Panc1 (cell line): ENCODE measurements around the gene GRM7. TPM values are rescaled to one million over a fixed set of nuclear protein-coding genes. Genes with fewer than 3 reads are reported as not detected.

ENCODE experiments used
- ATAC-seq: fragments of 200-7000 bp; cut with Tn5 transposase; 2 replicates; pipeline ENCODE4 v1.9.1; 2020; ENCODE audit warnings: mild to moderate bottlenecking, moderate library complexity
- BruUV-seq: library from RNA; stranded (reverse); fragments of 400-500 nt; replicated peaks from 2 replicates; lab custom pipeline; 2021; lab: Mats Ljungman, UMichigan
- CTCF ChIA-PET: fragments of 300-600 bp; sonication (Branson Sonifier 250); formaldehyde crosslinking; loops from one replicate; lab custom pipeline; 2022; ENCODE audit warnings: antibody characterized with exemption; lab: Charles Lee
- POLR2A ChIA-PET: fragments of 300-600 bp; sonication (Branson Sonifier 250); formaldehyde crosslinking; loops from one replicate; lab custom pipeline; 2022; ENCODE audit warnings: antibody characterized with exemption; lab: Charles Lee
- DNase-seq: peaks from one replicate; pipeline ENCODE4 v3.0.0-alpha.2; 2010; ENCODE audit warnings: low read depth, low spot score
- H3K27ac ChIP-seq: 2 replicates; pipeline ENCODE4 v1.5.1; 2011; ENCODE audit warnings: mild to moderate bottlenecking, low read length, inconsistent platforms
- H3K27me3 ChIP-seq: fragments of 200-500 bp; sonication (Bioruptor generic); 2 replicates; pipeline ENCODE4 v1.6.0; 2014; ENCODE audit warnings: low read length, inconsistent platforms; ENCODE audit not compliant: control insufficient read depth, insufficient read depth
- H3K36me3 ChIP-seq: fragments of 200-500 bp; sonication (Bioruptor generic); 2 replicates; pipeline ENCODE4 v1.5.1; 2014; ENCODE audit warnings: inconsistent platforms, mild to moderate bottlenecking, low read length, moderate library complexity; ENCODE audit not compliant: control insufficient read depth, insufficient read depth
- H3K4me1 ChIP-seq: 2 replicates; pipeline ENCODE4 v1.5.1; 2011; ENCODE audit warnings: inconsistent platforms, mild to moderate bottlenecking, low read length, moderate library complexity; ENCODE audit not compliant: control insufficient read depth, insufficient read depth
- H3K4me3 ChIP-seq, 2 experiments: 2 replicates each; pipeline ENCODE4 v1.5.1; 2011 to 2012; ENCODE audit warnings: low read depth in 2 of 2, low read length in 2 of 2, mild to moderate bottlenecking in 2 of 2, inconsistent platforms in 1 of 2, moderate library complexity in 1 of 2
- H3K9me3 ChIP-seq: fragments of 200-500 bp; sonication (Bioruptor generic); 2 replicates; pipeline ENCODE4 v1.5.1; 2014; ENCODE audit warnings: low read depth, mild to moderate bottlenecking, inconsistent platforms, low read length, moderate library complexity; ENCODE audit not compliant: control insufficient read depth, insufficient read depth
- CTCF ChIP-seq: fragments of 450-650 bp; IDR thresholded peaks from 2 replicates; pipeline ENCODE4 v1.5.1; 2017; ENCODE audit warnings: mild to moderate bottlenecking
- POLR2AphosphoS5 ChIP-seq: IDR thresholded peaks from 2 replicates; pipeline ENCODE4 v1.6.1; 2012; ENCODE audit warnings: mild to moderate bottlenecking, low read depth, low read length, moderate library complexity
- REST ChIP-seq, 2 experiments: IDR thresholded peaks; 2 replicates each; pipeline ENCODE4 v1.6.1; 2011 to 2012; ENCODE audit warnings: low read depth in 2 of 2, control low read depth in 1 of 2, low read length in 1 of 2, mild to moderate bottlenecking in 1 of 2, moderate library complexity in 1 of 2; ENCODE audit not compliant: insufficient read depth in 1 of 2
- SIN3A ChIP-seq: IDR thresholded peaks from 2 replicates; pipeline ENCODE4 v1.6.1; 2012; ENCODE audit warnings: low read depth, mild to moderate bottlenecking, low read length, moderate library complexity, borderline replicate concordance; ENCODE audit not compliant: insufficient read depth
- TCF7L2 ChIP-seq: IDR thresholded peaks from 2 replicates; pipeline ENCODE4 v1.6.1; 2011; ENCODE audit warnings: mild to moderate bottlenecking, low read depth, low read length, inconsistent platforms
- in situ Hi-C: cut with HindIII; loops from 2 replicates; pipeline ENCODE4 v1.10.0; 2016; ENCODE audit warnings: low sequenced_read_pairs, low pct_unique_long_range_greater_than_20kb
- intact Hi-C: fragments of 100-400 bp; cut with micrococcal nuclease; formaldehyde crosslinking; loops from one replicate; pipeline ENCODE4 v1.10.0; 2022; ENCODE audit not compliant: unreplicated experiment
- total RNA-seq: library from RNA; stranded (reverse); gene quantifications from one replicate; pipeline ENCODE4 v1.2.1, GENCODE V29; 2021; ENCODE audit not compliant: unreplicated experiment

The GRM7 gene
- total RNA-seq, 1 experiment from 2014 or later = not detected

DNA sequence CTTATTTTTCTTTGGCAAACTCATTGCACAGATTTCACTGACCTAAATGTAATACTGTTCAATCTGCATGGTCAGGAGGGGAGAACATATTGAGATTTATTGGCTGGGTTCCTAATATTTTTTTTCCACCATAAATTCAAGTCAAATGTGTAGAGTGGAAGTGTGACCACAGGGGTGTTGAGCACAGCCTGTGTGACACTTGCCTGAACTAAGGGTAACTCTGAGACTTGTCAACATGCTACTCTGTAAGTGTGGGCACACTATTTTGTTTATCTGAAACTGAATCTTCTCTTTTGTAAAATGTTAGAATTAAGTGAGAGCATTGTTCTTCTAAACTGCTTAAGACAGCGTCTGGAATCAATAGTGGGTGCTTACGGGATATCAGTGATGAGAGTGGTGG, 516.2 kb downstream of the GRM7 start:
- intact Hi-C loops = no loop called here

DNA sequence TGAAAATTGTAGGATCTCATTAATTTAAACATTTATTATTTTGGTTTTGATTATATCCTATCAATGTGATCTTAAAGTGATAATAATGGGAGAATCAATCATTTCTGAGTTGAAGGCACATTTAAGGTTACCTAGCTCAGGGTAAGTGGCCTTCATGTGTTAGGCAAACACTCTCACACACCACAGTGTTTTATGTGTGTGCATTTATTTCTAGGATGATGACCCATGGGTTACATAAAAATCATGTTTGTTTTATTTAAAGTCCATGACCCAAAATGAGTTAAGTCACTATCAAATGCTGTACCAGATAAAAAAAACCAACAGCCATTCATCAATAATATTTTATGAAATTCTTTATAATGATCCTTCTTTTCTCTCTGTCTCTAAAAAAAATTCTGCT, 520.8 kb downstream of the GRM7 start:
- ChIA-PET CTCF (no interaction called here), POLR2A (no interaction called here)
- H3K4me1 ChIP-seq = no peaks in the 10 kb centered on the region
- TF ChIP-seq REST (IDR thresholded peaks at IDR 0.05; ENCODE audit: insufficient read depth in 1 of 2, low read depth in 2 of 2, low read length in 1 of 2) = no peak
- no peak overlapping the region for H3K4me3 ChIP-seq
- no peaks in the 10 kb centered on the region for H3K9me3 ChIP-seq
- H3K27me3 ChIP-seq = no peaks in the 10 kb centered on the region
- in situ Hi-C loops = no loop called here
- intact Hi-C loops = no loop called here
- H3K36me3 ChIP-seq = no peaks in the 10 kb centered on the region
- no peak overlapping the region for H3K27ac ChIP-seq
- ATAC-seq = no peak
- no peak for DNase-seq
- BruUV-seq = no TSS peak

More for the DNA sequence above, 516.2 kb downstream of the GRM7 start:
- in situ Hi-C loops = no loop called here
- H3K36me3 ChIP-seq = no peaks in the 10 kb centered on the region
- no peak for TF ChIP-seq CTCF
- no peak overlapping the region for H3K4me3 ChIP-seq
- DNase-seq (no peak), ATAC-seq (no peak)
- POLR2A ChIA-PET = no interaction called here
- CTCF ChIA-PET = no interaction called here
- H3K27ac ChIP-seq = no peak overlapping the region
- H3K4me1 ChIP-seq = no peaks in the 10 kb centered on the region
- no peaks in the 10 kb centered on the region for H3K27me3 ChIP-seq
- H3K9me3 ChIP-seq = no peaks in the 10 kb centered on the region
- no TSS peak for BruUV-seq

- Histone ChIP-seq H3K4me1 (no peaks in the 10 kb centered on the region), H3K27me3 (no peaks in the 10 kb centered on the region), H3K36me3 (no peaks in the 10 kb centered on the region), H3K4me3 (no peak overlapping the region), H3K9me3 (no peaks in the 10 kb centered on the region), H3K27ac (no peak overlapping the region)
- ChIA-PET POLR2A (no interaction called here), CTCF (no interaction called here)
- TF ChIP-seq POLR2AphosphoS5 (no peak), TCF7L2 (no peak), SIN3A (no peak), CTCF (no peak), REST (IDR thresholded peaks at IDR 0.05; ENCODE audit: insufficient read depth in 1 of 2, low read depth in 2 of 2, low read length in 1 of 2) (no peak)
- in situ Hi-C loops = no loop called here
- ATAC-seq (no peak), DNase-seq (no peak)
- intact Hi-C loops = no loop called here
- BruUV-seq = no TSS peak
These were observed 521.5 kb downstream of the GRM7 start for GRCh38 chr3:7382293-7383010.
